Heart right ventricle (tissue), 16 donors: ENCODE data around the gene MAPRE2. TPM values are rescaled to one million over a fixed set of nuclear protein-coding genes. Genes with fewer than 3 reads are reported as not detected.
"Not testable (repeated sequence)": the region's sequence is repeated elsewhere in the genome, so short reads cannot be mapped to it uniquely, and the experiment has no call there.

Source experiments
- ATAC-seq, 8 donors: fragments of 200-7000 bp; cut with Tn5 transposase; one replicate each; pipeline ENCODE4 v1.9.1; 2020; ENCODE audit warnings: mild to moderate bottlenecking in 8 of 8, moderate library complexity in 8 of 8, moderate number of reproducible peaks in 1 of 8
- DNase-seq, 2 donors: peaks; one replicate each; pipeline ENCODE4 v3.0.0-alpha.2; 2020
- H3K27ac ChIP-seq, 10 donors: fragments of 200-600 bp; sonication (generic) in 2 of 10; one replicate each; pipeline versions ENCODE4 v1.5.0 to v1.8.0; 2020 to 2022; ENCODE audit warnings: mild to moderate bottlenecking in 3 of 10
- H3K27me3 ChIP-seq, 7 donors: fragments of 200-600 bp; one replicate each; pipeline ENCODE4 v1.8.0; 2021 to 2022; ENCODE audit warnings: mild to moderate bottlenecking in 2 of 7
- H3K36me3 ChIP-seq, 9 donors: fragments of 200-600 bp; sonication (generic) in 1 of 9; one replicate each; pipeline versions ENCODE4 v1.5.0 to v1.8.0; 2020 to 2022; ENCODE audit warnings: mild to moderate bottlenecking in 2 of 9
- H3K4me1 ChIP-seq, 9 donors: fragments of 200-600 bp; sonication (generic) in 1 of 9; one replicate each; pipeline versions ENCODE4 v1.5.0 to v1.8.0; 2020 to 2022; ENCODE audit warnings: mild to moderate bottlenecking in 4 of 9
- H3K4me3 ChIP-seq, 10 donors: fragments of 200-600 bp; sonication (generic) in 2 of 10; one replicate each; pipeline versions ENCODE4 v1.5.0 to v1.8.0; 2020 to 2022; ENCODE audit warnings: mild to moderate bottlenecking in 7 of 10, moderate library complexity in 2 of 10
- H3K9me3 ChIP-seq, 11 donors: fragments of 200-600 bp in 10 of 11; sonication (generic) in 2 of 11; one replicate each; pipeline versions ENCODE4 v1.5.0 to v1.8.0; 2013 to 2022; ENCODE audit warnings: mild to moderate bottlenecking in 2 of 11, control low read depth in 1 of 11, moderate library complexity in 1 of 11
- CTCF ChIP-seq, 9 donors: fragments of 200-600 bp; sonication (generic) in 2 of 9; IDR thresholded peaks; one replicate each; pipeline versions ENCODE4 v1.5.0 to v1.8.0; 2021 to 2022; ENCODE audit warnings: antibody characterized with exemption in 9 of 9, mild to moderate bottlenecking in 5 of 9, moderate library complexity in 1 of 9
- WGBS, 2 donors: extraction: QIAGEN DNeasy Blood & Tissue Kit; methylation state at CpG; one replicate each; pipeline ENCODE4 v1.1.7; 2013; ENCODE audit warnings: inconsistent platforms in 1 of 2; 5-methylcytosine and 5-hydroxymethylcytosine counted together
- intact Hi-C, 10 donors: fragments of 100-400 bp; cut with DNase I; formaldehyde crosslinking; loops; one replicate each; pipeline versions ENCODE4 v1.11.1 to v1.14.2; 2022
- polyA plus RNA-seq, 2 donors: library from polyadenylated mRNA; stranded (reverse); fragments of 200-250 nt; gene quantifications; one replicate each; pipeline ENCODE4 v1.2.3, GENCODE V29; 2013
- total RNA-seq, 10 donors: library from RNA; stranded (reverse); fragmentation: NEBNext Ultra II Directional in 3 of 10; extraction: Animal tissue kit (Norgen Biotek cat#: 25700) in 3 of 10; gene quantifications; one replicate each; pipeline versions ENCODE4 v1.2.1 to v1.2.4, GENCODE V29; 2021 to 2023
- donor health status: Arrhythmogenic right ventricular cardiomyopathy.
- donor health status: ischemic (EF 13 %, LVEDD 7.1; RV severe dilation, severe dysfunction).
- donor health status: healthy with polysubstance abuse.
- donor health status: DM: no; HTN: yes; CAD: no.
- donor health status: DM: no; HTN: no; CAD: no.
- donor health status: ischemic (EF 25% LVEDD 6.9; RV normal size, moderate dysfunction).
- donor health status: ischemic (EF 25% LVEDD 5.7; RV mildly dilated, moderate dysfunction).
- donor health status: healthy.
- donor health status: DM: yes; HTN: yes; CAD: no.
- donor health status: Ischemic cardiomyopathy.
- donor health status: ischemic (EF 35%, LVEDD 5.7; RV mildly dilated, moderate dysfunction).
- donor health status: nonischemic (EF 11% LVEDD 7.7; RV severe dilation, severe dysfunction).
- donor health status: DM: yes; HTN: yes; CAD: no.
- donor health status: PGD.
- donor health status: ischemic (EF 29% LVEDD 5.4; RV normal size, mild dysfunction).
- donor health status: nonischemic (EF 23%, LVEDD 6.1; RV moderate dilation, normal function).

The MAPRE2 gene
- total and polyA plus RNA-seq, 12 donors = 31.7 to 211 (median 130) TPM

- Histone ChIP-seq H3K4me3 (no peak overlapping the region), H3K4me1 (peaks cover 0 to 30% (median 3%) of the 10 kb centered on the region in 9 donors), H3K27ac (peak overlapping the region in 2 of 10 donors; percentile 19 to 33), H3K9me3 (peaks cover 0 to 4% (median 0%) of the 10 kb centered on the region in 11 donors), H3K27me3 (no peaks in the 10 kb centered on the region), H3K36me3 (peaks cover 0 to 44% (median 10%) of the 10 kb centered on the region in 9 donors)
- TF ChIP-seq CTCF (IDR thresholded peaks at IDR 0.05) = peak; percentile 70 to 83 (median 79)
- ATAC-seq (peak; percentile 85 to 98 (median 91)), DNase-seq (peak in 1 of 2 donors; percentile 62)
- WGBS, 2 donors = 49 to 56% methylated on average over 8 of the region's 8 CpGs
- intact Hi-C loops = loop anchor here (1.0 to 10.0 kb wide), 8 partner anchors 52 to 279 kb away; no protein-coding TSS in a partner anchor
Measured at GRCh38 chr18:35143622-35144596, 102.7 kb downstream of the MAPRE2 start.

- Histone ChIP-seq H3K27ac (peak overlapping the region in 1 of 10 donors; percentile 19), H3K4me3 (no peak overlapping the region), H3K9me3 (peaks cover 0 to 10% (median 0%) of the 10 kb centered on the region in 11 donors), H3K36me3 (peaks cover 0 to 36% (median 7%) of the 10 kb centered on the region in 9 donors), H3K4me1 (peaks cover 0 to 27% (median 3%) of the 10 kb centered on the region in 9 donors), H3K27me3 (no peaks in the 10 kb centered on the region)
- DNase-seq = no peak
- intact Hi-C loops = loop anchor here (1.0 to 10.0 kb wide), 8 partner anchors 52 to 280 kb away; no protein-coding TSS in a partner anchor
- no peak for TF ChIP-seq CTCF (IDR thresholded peaks at IDR 0.05)
- peak in 1 of 8 donors; percentile 19 for ATAC-seq
- 73 to 77% methylated on average over 4 of the region's 4 CpGs for WGBS, 2 donors
Measured at GRCh38 chr18:35144698-35145097, 103.5 kb downstream of the MAPRE2 start.

GRCh38 chr18:35150195-35150594, 109.0 kb downstream of the MAPRE2 start:
- H3K36me3 ChIP-seq, H3K27me3 ChIP-seq, DNase-seq, H3K4me3 ChIP-seq, ATAC-seq, H3K27ac ChIP-seq, intact Hi-C loops: not testable (repeated sequence)
- WGBS, 2 donors = 95 to 96% methylated on average over 3 of the region's 3 CpGs
- Histone ChIP-seq H3K4me1 (peaks cover 0 to 14% (median 1%) of the 10 kb centered on the region in 9 donors), H3K9me3 (peaks cover 0 to 10% (median 0%) of the 10 kb centered on the region in 11 donors)

DNA sequence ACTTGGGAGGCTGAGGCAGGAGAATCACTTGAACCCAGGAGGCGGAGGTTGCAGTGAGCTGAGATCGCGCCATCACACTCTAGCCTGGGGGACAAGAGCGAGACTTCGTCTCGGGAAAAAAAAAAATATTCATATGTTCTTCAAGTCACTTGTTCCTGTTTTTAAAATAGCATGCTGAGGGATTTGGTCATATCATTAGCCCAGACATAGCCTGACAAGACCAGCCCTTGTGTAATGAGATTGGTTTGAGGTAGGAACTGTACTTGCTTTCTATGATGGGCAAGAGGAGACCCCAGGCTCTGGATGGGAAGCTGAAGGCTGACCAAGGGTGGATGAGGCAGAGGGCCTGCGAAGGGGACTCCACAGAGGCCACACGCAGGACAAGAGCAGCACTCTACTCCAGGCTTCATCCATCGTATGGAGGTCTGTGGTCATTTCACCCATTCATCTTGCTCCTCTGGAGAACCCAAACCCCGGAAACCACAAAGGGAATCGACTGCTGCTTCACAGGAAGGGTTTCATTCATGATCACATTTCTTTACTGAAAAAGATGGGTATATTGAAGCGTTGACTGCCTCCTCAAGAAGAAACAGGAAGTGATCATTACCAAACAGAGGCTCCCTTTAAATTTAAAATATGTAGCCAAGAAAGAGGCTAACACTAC, 112.5 kb downstream of the MAPRE2 start:
- no peaks in the 10 kb centered on the region for H3K27me3 ChIP-seq
- peaks cover 0 to 5% (median 0%) of the 10 kb centered on the region in 9 donors for H3K36me3 ChIP-seq
- DNase-seq (no peak), ATAC-seq (peak in 4 of 8 donors; percentile 18 to 42 (median 22))
- 90 to 95% methylated on average over 12 of the region's 12 CpGs for WGBS, 2 donors
- H3K4me3 ChIP-seq = no peak overlapping the region
- H3K9me3 ChIP-seq = peaks cover 0 to 9% (median 0%) of the 10 kb centered on the region in 11 donors
- H3K27ac ChIP-seq = no peak overlapping the region
- no peak for TF ChIP-seq CTCF (IDR thresholded peaks at IDR 0.05)
- intact Hi-C loops = no loop called here
- peaks cover 0 to 23% (median 9%) of the 10 kb centered on the region in 9 donors for H3K4me1 ChIP-seq
